ENCODE data around the gene AXL.
A peak's percentile ranks its signal among the peaks of the same experiment; 100 is the strongest.
"Not testable (repeated sequence)": the region's sequence is repeated elsewhere in the genome, so short reads cannot be mapped to it uniquely, and the experiment has no call there.

The AXL gene

GRCh38 chr19:41206926-41207750 lies 11.9 kb upstream of the AXL start:
- no peak for DNase-seq (ENCODE audit: low spot score)

GRCh38 chr19:41214161-41214560 lies 4.9 kb upstream of the AXL start:
- no peak for DNase-seq (ENCODE audit: low spot score)

- DNase-seq (ENCODE audit: low spot score), result no peak
These were observed 1.3 kb upstream of the AXL start for GRCh38 chr19:41217741-41218140.

- DNase-seq (ENCODE audit: low spot score), result no peak
These were observed 791 bp upstream of the AXL start for GRCh38 chr19:41218249-41218614.

GRCh38 chr19:41219924-41220567 lies 1.0 kb downstream of the AXL start:
- DNase-seq (ENCODE audit: low spot score), result peak; percentile 35

- DNase-seq (ENCODE audit: low spot score), result no peak
These were observed 1.8 kb downstream of the AXL start for GRCh38 chr19:41220811-41221210.

GRCh38 chr19:41221514-41222205 lies 2.6 kb downstream of the AXL start:
- DNase-seq (ENCODE audit: low spot score), result no peak

- no peak for DNase-seq (ENCODE audit: low spot score)
These were observed 3.2 kb downstream of the AXL start for GRCh38 chr19:41222240-41222639.

GRCh38 chr19:41223431-41224234 lies 4.6 kb downstream of the AXL start:
- peak; percentile 92 for DNase-seq (ENCODE audit: low spot score)

GRCh38 chr19:41224632-41225031 lies 5.6 kb downstream of the AXL start:
- DNase-seq (ENCODE audit: low spot score), result no peak

- peak; percentile 99 for DNase-seq (ENCODE audit: low spot score)
These were observed 6.4 kb downstream of the AXL start for GRCh38 chr19:41225238-41226052.

GRCh38 chr19:41226053-41226873 lies 7.2 kb downstream of the AXL start:
- peak; percentile 80 for DNase-seq (ENCODE audit: low spot score)

- no peak for DNase-seq (ENCODE audit: low spot score)
These were observed 7.9 kb downstream of the AXL start for GRCh38 chr19:41226874-41227390.

- no peak for DNase-seq (ENCODE audit: low spot score)
These were observed 9.5 kb downstream of the AXL start for GRCh38 chr19:41228486-41228885.

- DNase-seq (ENCODE audit: low spot score), result not testable (repeated sequence)
These were observed 10.3 kb downstream of the AXL start for GRCh38 chr19:41229338-41229737.

- DNase-seq (ENCODE audit: low spot score), result no peak
These were observed 11.2 kb downstream of the AXL start for GRCh38 chr19:41230067-41230857.

GRCh38 chr19:41232686-41233085 lies 13.7 kb downstream of the AXL start:
- no peak for DNase-seq (ENCODE audit: low spot score)

- no peak for DNase-seq (ENCODE audit: low spot score)
These were observed 14.8 kb downstream of the AXL start for GRCh38 chr19:41233748-41234240.

GRCh38 chr19:41234512-41235168 lies 15.6 kb downstream of the AXL start:
- no peak for DNase-seq (ENCODE audit: low spot score)
